Daoy (cell line): ENCODE data around the gene JAKMIP1. TPM values are rescaled to one million over a fixed set of nuclear protein-coding genes. Genes with fewer than 3 reads are reported as not detected.
A peak's percentile ranks its signal among the peaks of the same experiment; 100 is the strongest.

Experiments
- DNase-seq: peaks from one replicate; pipeline ENCODE4 v3.0.0-alpha.2; 2015; ENCODE audit warnings: low read depth
- total RNA-seq: library from RNA; depleted of rRNA; stranded (reverse); fragments of >200 nt; shearing (Covaris generic); gene quantifications from 2 replicates; pipeline ENCODE4 v1.2.3, GENCODE V29; 2014

The JAKMIP1 gene
- total RNA-seq, 1 experiment from 2014 or later, result 0.40 TPM

GRCh38 chr4:6065166-6065565 is 135.2 kb downstream of the JAKMIP1 start:
- no peak for DNase-seq

- DNase-seq, result no peak
These were observed 136.0 kb downstream of the JAKMIP1 start for GRCh38 chr4:6064383-6064782.

GRCh38 chr4:6063684-6064083 is 136.7 kb downstream of the JAKMIP1 start:
- DNase-seq, result no peak

GRCh38 chr4:6062133-6062532 is 138.2 kb downstream of the JAKMIP1 start:
- no peak for DNase-seq

GRCh38 chr4:6059375-6059805 is 141.0 kb downstream of the JAKMIP1 start:
- no peak for DNase-seq

- no peak for DNase-seq
These were observed 141.6 kb downstream of the JAKMIP1 start for GRCh38 chr4:6058531-6059374.

- DNase-seq, result no peak
These were observed 143.2 kb downstream of the JAKMIP1 start for GRCh38 chr4:6056976-6057766.

- no peak for DNase-seq
These were observed 144.9 kb downstream of the JAKMIP1 start for GRCh38 chr4:6055436-6055835.

GRCh38 chr4:6055030-6055429 is 145.3 kb downstream of the JAKMIP1 start:
- no peak for DNase-seq

- no peak for DNase-seq
These were observed 146.0 kb downstream of the JAKMIP1 start for GRCh38 chr4:6054162-6054922.

- DNase-seq, result peak; percentile 34
These were observed 147.7 kb downstream of the JAKMIP1 start for GRCh38 chr4:6052679-6053078.

GRCh38 chr4:6050551-6050950 is 149.8 kb downstream of the JAKMIP1 start:
- DNase-seq, result no peak

- DNase-seq, result peak; percentile 62
These were observed 150.4 kb downstream of the JAKMIP1 start for GRCh38 chr4:6049985-6050384.

- no peak for DNase-seq
These were observed 151.1 kb downstream of the JAKMIP1 start for GRCh38 chr4:6049278-6049677.

GRCh38 chr4:6048537-6048936 is 151.8 kb downstream of the JAKMIP1 start:
- no peak for DNase-seq

GRCh38 chr4:6047130-6047673 is 153.1 kb downstream of the JAKMIP1 start:
- peak; percentile 21 for DNase-seq

GRCh38 chr4:6046526-6047129 is 153.7 kb downstream of the JAKMIP1 start:
- DNase-seq, result no peak

- no peak for DNase-seq
These were observed 155.5 kb downstream of the JAKMIP1 start for GRCh38 chr4:6044805-6045204.

- no peak for DNase-seq
These were observed 156.1 kb downstream of the JAKMIP1 start for GRCh38 chr4:6044276-6044675.

- no peak for DNase-seq
These were observed 156.5 kb downstream of the JAKMIP1 start for GRCh38 chr4:6043843-6044242.

- DNase-seq, result no peak
These were observed 157.2 kb downstream of the JAKMIP1 start for GRCh38 chr4:6043188-6043587.
